HEK293T (cell line): ENCODE measurements around the gene CSTPP1.

Source experiments
- BHLHE40 ChIP-seq: fragments of 450-650 bp; IDR thresholded peaks from 2 replicates; pipeline ENCODE4 v1.6.1; 2016; ENCODE audit warnings: mild to moderate bottlenecking, moderate library complexity, borderline replicate concordance
- L3MBTL2 ChIP-seq: fragments of 450-650 bp; conservative IDR thresholded peaks from 2 replicates; pipeline ENCODE4 v1.6.1; 2016; ENCODE audit warnings: mild to moderate bottlenecking
- SUZ12 ChIP-seq: fragments of 450-650 bp; IDR thresholded peaks from 2 replicates; pipeline ENCODE4 v1.6.1; 2016; ENCODE audit warnings: mild to moderate bottlenecking

GRCh38 chr11:47121056-47121455 is 184.5 kb downstream of the CSTPP1 start:
- TF ChIP-seq BHLHE40 (no peak), SUZ12 (no peak), L3MBTL2 (no peak)
